Measurements from ENCODE around the gene PARS2.

The PARS2 gene

DNA sequence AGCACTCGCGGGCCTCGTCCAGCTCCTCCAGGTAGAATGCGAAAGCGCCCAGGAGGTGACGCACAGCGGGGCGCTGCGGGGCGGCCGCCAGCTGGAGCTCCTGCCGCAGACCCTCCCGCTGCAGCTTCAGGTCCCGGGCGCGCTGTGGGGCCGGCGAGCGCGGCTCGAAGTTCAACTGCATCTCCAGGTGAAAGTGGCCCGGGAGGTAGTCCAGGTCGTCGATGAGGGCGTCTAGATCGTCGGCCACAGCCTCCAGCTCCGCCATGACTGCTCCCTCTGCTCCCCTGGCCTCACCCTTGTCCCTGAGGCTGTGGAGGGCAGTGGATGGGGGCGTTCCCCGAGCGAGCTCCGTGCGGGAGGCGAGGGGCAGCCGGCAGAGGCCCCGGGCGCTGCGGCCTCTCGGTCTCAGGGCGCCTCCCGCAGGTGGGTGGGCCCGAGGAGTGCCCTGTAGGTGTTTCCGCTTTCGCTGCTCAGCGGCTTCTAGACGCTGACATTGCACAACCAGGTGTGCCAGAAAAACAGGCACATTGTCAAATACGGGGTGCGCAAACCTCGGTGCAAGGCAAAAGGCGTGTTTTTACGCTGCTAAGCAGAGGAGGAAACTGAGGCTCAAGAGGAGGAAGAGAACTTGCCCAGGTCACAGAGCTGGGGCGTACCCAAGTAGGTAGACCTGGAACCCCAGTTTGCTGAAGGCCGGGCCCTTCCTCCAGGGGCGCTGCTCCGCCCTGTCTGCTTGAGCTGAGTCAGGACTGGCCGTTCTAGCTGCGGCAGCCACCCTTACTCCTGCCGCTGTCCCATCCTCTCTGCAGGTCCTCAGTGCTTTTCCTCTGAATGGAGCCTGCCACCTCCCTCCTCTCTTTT, 36.8 kb upstream of the PARS2 start, which contains the start of gene TTC22:
TTC22 (minus strand) TSS at position 425 of the 861 bp plus-strand sequence; CDS start at position 265, 160 bp downstream.
- intact Hi-C loops (cut with DNase I), result no loop called here

DNA sequence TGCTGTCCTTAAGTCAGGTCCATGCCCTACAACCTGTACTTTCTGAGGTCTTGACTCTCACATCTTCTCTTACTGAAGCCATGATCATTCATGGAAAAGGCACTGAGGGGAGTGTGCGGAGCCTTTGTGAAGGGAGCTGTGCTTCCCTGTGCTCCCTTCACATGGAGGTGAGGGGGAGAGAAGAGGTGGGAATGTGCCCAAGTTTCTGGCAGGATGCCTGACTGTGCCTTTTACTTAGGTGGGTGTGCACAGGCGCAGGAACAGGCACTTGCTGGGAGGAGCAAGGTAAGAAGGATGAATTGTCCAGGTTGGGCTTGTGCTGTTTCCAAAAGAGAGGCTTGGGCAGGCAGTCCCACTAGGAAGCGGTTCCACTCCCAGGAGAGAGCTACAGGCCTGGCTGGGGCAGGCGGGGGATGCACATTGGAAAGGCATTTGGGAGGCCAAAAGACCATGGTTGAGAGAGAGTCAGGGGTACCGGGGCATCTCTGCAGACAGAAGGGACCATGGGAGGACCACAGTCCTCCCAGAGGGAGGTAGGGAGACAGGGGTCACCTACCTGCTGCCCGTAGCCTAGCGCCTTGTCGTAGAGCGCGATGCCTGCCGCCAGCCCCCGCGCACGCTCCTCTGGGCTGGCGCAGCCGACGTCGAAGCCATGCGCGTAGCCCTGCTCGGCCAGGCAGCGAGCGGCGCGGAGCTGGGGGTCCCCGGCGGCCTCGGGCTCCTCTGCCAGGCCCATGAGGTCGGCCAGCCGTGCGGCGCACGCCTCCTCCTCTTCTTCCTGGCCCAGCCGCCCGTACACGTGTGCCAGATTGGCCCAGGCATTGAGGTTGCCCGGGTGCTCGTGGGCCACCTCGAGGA, 35.9 kb upstream of the PARS2 start:
- intact Hi-C loops (cut with DNase I), result no loop called here
- DNase-seq, result no peak

More for the DNA sequence above, 36.8 kb upstream of the PARS2 start, which contains the start of gene TTC22:
- no peak for DNase-seq

DNA sequence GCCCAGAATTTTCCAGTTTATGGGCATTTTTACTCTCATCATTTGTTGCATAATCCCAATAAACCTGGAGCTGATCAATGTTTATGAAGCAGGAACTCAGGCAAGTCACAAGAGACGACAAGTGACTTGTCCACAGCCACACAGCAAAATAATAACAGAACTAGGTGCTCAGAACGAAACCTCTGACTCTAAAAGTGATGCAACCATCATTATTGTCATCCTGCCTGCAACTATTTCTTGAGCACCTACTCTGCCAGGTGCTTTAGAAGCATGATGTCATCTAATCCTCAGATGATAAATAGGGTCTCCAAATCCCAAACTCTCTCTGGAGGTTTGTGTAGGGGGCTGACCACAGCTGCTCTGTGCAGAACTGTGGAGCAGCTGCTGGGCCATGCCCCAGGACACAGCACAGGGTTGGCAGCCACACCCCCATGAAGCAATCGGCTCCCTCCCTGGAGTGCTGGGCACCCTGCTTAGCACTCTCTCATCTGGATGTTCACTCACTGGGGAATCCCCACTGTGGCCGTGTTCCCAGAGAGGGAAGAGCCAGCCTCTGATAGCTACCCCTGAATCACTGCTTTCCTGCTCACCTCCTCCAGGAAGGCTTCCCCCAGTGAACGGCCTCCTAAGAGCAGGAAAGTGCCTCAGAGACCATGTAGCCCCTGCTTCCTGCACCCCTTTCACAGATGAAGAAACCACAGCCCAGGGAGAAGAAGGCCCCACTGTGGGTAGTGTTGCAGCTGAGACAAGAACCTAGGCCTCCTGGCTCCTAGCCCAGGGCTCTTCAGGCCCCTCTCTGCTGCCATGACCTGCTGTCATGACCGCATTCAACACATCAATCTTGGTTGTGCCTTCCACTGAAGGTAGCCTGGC, 34.7 kb upstream of the PARS2 start:
- no peak for DNase-seq
- intact Hi-C loops (cut with DNase I), result no loop called here

DNA sequence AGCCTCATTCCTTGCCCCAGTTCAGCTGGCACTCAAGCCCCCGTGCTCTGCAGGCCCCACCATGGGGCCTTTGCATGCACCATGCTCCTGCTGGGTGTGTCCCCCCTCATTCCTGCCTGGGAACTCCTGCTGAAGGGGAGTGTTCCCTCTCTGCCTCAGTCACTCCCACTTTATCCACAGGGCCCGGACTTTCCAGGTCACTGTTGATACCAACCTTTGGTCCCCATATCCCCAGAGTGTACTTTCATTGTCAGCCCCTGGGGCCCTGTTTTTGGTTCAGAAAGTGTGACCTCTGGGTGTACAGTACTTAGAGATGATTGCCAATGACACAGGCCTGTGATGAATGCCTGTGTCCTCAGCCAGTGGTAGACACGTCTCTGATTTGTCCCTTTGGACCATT, 33.9 kb upstream of the PARS2 start:
- intact Hi-C loops (cut with DNase I), result no loop called here
- DNase-seq, result peak in 1 of 10 donors; percentile 43

DNA sequence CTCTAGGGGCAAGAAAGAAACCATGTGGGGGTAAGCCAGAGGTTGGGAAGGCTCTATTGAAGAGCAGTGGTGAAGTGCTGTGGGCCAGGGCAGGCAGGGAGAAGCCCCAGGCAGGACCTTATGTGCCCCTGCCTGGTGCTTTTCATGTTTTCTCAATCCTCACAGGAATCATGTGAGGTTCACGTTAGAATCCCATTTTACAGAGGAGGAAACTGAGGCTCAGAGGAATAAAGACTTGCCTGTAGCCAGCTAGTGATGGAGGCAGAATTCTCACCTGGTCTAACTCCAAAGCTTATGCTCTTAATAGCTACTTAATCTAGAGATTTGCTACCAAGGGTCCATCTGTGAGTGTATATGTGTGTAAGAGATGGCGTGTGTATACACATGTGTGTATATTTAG, 32.6 kb upstream of the PARS2 start:
- intact Hi-C loops (cut with DNase I), result no loop called here
- no peak for DNase-seq

DNA sequence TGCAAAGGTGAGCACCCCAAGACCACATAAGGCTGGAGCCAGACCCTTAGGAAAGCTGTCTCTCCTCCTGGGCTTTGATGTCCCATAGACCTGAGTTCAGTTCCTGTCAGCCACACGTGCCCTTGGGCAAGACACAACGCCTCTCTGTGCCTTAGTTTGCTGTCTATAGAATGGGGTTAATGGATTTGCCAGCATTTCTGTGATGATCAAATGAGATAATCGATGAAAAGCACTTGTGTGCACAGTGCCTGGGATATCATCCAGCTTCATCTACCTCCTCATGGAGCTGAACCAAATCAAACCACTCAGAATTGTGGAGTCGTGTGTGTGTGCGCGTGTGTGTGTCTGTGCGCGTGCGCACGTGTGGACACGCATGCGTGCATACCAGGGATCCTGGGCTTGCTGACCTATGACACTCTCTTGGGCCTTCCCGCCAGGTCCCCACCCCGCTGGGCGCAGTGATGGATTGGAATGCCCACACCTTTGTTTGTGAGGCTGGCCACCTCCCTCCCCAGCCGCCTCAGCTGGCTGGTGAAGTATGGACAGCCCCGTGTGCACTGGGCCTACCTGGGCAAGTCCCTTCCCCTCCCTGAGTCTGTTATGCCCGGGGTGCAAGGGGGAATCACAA, 31.6 kb upstream of the PARS2 start:
- intact Hi-C loops (cut with DNase I), result no loop called here
- peak in 1 of 10 donors; percentile 61 for DNase-seq

DNA sequence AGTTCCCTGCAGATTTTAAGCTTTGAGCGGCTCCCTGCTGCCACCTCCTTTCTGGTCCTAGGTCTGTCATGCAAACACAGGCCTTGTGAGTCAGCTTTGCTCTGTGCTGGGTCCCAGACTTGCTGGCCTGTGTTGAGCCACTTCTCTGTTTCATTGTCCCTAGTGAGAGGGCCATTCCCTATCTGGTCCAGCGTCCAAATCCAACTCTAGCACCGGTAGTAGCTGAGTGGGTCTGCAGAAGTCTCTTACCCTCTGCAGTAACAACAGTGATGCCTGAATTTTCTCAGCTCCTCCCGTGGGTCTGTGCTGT, 31.0 kb upstream of the PARS2 start:
- peak in 4 of 10 donors; percentile 18 to 82 (median 46) for DNase-seq
- intact Hi-C loops (cut with DNase I), result no loop called here

DNA sequence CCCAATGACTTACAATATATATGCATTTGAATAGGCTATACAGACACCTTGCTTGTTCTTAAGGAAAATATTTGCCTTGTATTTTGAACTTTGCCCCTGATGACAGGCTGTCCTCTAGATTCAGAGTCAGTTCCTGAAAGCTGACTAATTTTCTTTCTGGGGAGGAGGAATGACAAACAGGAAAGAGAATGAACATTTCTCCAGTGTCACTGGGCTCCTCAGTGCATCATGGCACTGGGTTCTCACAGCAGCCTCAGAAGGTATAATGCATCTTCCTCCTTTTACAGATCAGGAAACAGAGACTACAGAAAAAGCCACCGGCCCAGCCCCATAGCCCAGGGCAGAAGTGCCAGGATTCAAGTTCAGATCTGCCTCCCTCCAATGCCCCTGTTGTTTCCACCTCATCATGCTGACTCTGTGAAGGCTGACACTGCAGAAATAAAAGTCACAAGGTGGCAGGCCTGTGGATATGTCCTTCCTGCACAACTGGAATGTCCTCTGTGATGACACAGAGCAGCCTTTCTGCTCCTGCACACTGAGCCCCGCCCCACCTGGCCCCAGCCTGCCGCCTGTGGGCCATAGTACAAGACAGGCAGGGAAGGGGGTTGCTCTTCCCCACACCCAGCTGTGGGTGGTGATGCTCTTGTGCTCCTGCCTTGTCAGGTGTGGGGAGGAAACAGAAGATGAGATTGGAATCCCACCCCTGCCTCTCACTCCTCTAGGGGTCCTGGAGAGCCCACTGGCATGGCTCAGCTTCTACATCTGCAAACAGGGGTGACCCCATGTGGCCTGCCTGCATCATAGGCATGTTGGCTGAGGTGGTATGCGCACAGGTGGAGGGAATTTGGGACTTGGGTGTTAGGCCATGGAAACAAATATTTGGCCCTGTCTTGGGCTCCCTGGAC, 30.4 kb upstream of the PARS2 start:
- intact Hi-C loops (cut with DNase I), result no loop called here
- DNase-seq, result peak in 1 of 10 donors; percentile 31

DNA sequence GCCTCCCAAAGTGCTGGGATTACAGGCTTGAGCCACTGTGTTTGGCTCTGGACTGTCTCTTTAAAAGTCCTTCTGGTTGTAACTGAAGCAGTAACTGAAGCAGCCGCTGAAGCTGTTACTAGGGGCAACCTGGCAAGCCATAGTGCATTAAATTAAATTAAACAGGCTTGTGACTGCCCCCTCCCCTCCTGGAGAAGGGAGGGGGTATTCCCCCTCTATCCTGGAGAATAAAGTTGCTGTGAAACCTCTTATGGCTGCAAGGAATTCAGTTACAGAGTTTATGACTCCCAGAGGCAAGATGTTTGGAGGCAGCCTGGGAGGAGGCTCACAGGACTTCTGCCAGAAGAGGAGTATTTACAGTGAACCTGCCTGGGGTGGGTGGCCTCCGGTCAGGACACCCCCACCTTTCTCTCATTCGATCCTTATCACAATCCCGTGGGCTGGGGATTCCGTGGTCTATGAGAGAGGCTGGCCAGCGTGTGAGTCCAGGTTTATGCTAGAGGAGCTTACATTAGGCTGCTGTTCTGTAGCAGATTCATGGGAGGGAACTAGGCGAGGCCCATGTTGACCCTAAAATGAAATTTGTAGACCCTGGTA, 28.5 kb upstream of the PARS2 start:
- DNase-seq, result peak in 2 of 10 donors; percentile 30 to 78
- intact Hi-C loops (cut with DNase I), result no loop called here

DNA sequence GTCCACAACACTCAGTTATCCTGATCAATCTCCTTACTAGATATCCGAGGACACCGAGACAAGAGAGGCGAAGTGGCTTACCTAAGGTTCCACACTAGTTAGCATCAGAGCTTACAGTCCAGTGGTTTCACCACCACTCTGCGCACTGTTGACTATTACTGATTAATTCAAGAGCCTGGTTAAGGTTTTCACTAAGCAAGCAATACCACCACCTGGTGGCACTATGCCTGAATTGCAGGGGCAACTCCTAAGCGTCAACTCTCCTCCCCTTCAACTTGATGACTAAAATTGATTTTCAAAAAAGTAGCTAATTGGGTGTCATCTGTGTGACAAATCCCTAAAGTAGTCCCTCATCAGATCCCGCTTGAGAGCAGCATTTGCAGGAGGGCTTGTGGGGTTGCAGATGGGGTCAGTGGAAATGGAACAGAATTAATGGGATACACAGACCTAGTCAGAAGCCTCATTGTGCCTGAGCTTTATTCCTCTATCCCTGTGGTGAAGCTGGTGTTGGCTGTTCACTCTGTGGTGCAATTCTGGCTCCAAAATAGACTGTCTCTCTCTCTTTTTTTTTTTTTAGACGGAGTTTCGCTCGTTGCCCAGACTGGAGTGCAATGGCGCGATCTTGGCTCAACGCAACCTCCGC, 27.7 kb upstream of the PARS2 start:
- intact Hi-C loops (cut with DNase I), result no loop called here
- DNase-seq, result peak in 1 of 10 donors; percentile 55

DNA sequence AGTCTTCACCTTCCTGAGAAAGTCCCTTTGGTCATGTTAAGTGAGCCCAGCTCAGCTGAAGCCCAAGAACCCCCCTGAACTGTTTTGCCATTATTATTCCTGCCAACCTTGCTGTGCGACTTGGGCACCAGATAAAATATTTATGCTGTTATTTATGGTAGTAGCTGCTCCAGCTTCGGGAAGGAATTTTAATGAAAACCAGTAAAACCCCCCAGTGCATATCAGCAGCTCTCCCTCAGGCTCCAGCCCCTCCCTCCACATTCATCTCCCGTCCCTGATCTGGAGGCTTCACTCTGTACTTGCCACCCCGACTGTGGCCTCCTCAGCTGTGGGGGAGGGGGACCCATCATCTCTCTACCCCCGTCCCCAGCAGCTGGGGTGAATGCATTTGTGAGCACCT, 24.1 kb upstream of the PARS2 start:
- intact Hi-C loops (cut with DNase I), result no loop called here
- DNase-seq, result peak in 1 of 10 donors; percentile 41

DNA sequence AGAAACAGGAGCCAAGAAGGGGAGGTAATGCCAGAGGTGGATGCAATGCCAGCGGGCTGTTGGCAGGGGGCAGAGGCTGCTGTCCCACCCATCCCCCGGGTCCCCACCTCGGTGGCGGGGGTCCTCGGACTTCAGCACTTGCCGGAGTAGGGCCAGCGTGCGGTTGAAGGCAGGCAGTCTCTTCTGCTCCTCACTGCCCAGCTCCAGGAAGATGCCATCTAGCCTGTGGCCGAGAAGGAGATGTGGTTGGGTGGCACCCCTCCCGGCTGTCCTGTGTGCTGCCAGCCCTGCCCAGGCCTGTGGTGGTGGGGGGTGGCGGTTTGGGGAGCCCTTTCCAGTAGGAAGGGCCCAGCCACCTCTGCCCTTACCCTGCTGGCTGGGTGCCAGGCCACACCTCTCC, 23.3 kb upstream of the PARS2 start:
- intact Hi-C loops (cut with DNase I), result no loop called here
- DNase-seq, result no peak

DNA sequence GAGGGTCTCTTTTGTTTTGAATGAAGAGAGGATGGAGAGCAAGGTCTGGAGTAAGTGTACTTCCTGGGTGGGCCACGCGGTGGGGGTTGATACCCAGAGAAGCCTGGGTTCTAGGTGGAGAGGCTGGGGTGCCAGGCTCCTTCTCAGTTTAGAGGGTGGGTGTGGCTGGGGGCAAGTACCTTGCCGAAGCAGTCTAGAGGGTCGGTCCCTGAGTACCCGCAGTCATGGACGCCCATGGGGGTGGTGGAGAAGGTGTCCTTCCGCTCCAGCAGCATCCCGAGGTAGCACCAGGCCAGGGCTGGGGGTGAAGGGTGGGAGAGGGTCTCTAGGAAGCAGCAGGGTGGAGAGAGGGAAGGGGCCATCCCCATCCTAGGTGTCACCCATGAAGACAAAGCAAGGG, 22.5 kb upstream of the PARS2 start:
- intact Hi-C loops (cut with DNase I), result no loop called here
- DNase-seq, result no peak

DNA sequence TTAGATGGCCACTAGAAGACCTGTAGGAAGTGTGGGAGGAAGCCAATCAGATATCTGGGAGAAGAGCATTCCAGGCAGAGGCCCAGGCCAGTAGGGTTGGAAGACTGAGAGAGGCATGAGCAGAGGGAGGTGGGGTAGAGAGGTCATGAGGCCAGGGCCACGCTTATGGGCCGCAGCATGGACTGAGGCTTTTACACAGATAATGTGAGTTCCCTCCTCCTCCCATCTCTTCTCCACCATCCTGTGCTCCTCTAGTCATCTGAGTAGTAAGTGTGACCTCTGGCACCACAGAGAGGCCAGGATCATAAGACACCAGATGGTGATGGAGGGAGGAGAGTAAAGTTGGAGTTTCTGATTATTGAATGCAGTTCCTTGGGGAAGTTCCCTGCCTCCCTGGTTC, 19.7 kb upstream of the PARS2 start:
- intact Hi-C loops (cut with DNase I), result no loop called here
- DNase-seq, result no peak

DNA sequence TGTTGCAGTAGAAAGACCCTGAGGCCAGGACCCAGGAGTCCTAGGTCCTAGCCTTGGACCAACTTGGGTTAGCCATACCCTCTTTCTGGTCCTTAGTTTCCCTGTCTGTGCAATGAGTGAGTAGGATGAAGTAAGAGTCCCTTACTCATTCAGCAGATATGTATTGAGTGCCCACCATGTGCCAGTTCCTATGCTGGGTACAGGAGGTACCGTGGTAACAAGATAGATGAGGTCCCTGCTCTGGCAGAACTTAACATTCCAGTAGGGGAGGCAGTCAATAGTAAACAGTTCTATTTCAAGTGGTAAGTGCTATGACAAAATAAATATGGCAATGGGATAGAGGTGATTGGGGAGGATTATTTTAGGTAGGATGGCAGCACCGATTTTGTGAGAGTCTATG, 18.3 kb upstream of the PARS2 start:
- intact Hi-C loops (cut with DNase I), result no loop called here
- no peak for DNase-seq

DNA sequence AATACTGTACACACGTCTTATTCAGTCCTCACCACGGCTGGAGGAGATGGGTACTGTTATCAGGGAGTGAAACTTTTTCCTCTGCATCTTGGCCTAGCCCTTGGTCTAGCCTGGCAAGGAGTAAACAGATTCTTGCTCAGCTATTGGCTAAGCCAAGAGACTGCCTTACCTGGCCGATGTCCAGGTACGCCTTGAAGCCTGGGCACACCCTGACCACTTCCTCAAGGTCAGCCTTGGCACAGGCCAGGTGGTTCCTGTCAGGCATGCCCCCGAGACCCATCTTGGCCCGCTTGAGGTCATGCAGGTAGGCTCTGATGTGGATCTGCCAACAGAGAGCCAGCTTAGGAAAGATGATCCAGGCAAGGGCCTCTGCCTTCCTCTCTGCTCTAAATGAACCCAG, 17.8 kb upstream of the PARS2 start:
- intact Hi-C loops (cut with DNase I), result no loop called here

DNA sequence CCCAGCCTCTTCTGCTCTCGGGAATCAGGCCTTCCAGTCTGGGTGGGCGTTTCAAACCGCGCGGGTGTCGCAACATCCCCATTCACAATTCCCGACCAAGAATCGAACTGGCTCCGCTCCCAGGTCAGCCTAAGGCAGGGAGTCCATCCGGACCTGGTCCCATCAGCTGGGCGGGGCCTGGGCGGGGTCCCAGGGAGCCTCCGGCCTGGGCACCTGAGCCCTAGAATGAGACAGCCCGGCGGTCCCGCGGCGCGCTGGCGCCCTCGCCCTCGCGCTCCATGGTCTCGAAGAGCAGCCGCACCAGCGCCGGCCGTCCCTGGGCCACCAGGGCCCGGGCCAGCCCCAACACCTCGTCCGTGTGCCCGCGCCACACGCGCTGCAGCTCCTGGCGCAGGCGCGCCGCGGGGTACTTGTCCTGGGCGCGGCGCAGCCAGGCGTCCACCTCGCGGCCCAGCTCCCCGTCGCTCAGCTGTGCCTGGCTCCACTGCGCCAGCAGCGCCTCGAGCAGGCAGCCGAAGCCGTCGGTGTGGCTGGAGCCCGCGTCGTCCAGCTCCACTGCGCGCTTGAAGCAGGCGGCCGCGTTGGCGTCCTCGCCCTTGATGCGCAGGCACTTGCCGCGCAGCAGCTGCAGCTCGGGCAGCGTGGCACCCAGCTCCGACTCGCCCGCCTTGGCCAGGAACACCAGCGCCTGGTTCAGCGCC, 16.9 kb upstream of the PARS2 start:
- intact Hi-C loops (cut with DNase I), result no loop called here
- DNase-seq, result peak in 1 of 10 donors; percentile 89

More for the DNA sequence above, 17.8 kb upstream of the PARS2 start:
- no peak for DNase-seq

DNA sequence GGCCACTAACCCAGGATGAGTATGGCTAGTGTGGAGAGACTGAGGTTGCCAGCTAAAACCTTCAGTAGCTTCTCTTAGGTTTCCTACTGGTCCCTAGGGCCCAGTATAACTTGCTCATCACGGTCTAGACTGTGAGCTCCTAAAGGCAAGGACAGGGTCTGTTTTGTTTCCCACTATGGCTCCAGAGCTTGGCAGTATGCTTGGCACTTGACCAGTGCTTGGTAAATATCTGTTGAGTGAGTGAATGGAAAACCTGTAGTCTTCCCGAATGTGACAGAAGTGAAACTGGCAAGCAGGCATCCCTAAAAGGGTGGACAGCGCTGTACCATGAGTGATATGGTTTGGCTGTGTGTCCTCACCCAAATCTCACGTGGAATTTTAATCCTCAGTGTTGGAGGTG, 13.1 kb upstream of the PARS2 start:
- DNase-seq, result no peak
- intact Hi-C loops (cut with DNase I), result no loop called here
